HG03103 (cell line): ENCODE data around the gene USP38.
"Not testable (repeated sequence)": the region's sequence is repeated elsewhere in the genome, so short reads cannot be mapped to it uniquely, and the experiment has no call there.

Experiments
- ATAC-seq: cut with Tn5 transposase; IDR thresholded peaks from one replicate; pipeline ENCODE4 v1.9.1; 2021; ENCODE audit warnings: low read depth; ENCODE audit not compliant: unreplicated experiment

The USP38 gene, protein sequence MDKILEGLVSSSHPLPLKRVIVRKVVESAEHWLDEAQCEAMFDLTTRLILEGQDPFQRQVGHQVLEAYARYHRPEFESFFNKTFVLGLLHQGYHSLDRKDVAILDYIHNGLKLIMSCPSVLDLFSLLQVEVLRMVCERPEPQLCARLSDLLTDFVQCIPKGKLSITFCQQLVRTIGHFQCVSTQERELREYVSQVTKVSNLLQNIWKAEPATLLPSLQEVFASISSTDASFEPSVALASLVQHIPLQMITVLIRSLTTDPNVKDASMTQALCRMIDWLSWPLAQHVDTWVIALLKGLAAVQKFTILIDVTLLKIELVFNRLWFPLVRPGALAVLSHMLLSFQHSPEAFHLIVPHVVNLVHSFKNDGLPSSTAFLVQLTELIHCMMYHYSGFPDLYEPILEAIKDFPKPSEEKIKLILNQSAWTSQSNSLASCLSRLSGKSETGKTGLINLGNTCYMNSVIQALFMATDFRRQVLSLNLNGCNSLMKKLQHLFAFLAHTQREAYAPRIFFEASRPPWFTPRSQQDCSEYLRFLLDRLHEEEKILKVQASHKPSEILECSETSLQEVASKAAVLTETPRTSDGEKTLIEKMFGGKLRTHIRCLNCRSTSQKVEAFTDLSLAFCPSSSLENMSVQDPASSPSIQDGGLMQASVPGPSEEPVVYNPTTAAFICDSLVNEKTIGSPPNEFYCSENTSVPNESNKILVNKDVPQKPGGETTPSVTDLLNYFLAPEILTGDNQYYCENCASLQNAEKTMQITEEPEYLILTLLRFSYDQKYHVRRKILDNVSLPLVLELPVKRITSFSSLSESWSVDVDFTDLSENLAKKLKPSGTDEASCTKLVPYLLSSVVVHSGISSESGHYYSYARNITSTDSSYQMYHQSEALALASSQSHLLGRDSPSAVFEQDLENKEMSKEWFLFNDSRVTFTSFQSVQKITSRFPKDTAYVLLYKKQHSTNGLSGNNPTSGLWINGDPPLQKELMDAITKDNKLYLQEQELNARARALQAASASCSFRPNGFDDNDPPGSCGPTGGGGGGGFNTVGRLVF

DNA sequence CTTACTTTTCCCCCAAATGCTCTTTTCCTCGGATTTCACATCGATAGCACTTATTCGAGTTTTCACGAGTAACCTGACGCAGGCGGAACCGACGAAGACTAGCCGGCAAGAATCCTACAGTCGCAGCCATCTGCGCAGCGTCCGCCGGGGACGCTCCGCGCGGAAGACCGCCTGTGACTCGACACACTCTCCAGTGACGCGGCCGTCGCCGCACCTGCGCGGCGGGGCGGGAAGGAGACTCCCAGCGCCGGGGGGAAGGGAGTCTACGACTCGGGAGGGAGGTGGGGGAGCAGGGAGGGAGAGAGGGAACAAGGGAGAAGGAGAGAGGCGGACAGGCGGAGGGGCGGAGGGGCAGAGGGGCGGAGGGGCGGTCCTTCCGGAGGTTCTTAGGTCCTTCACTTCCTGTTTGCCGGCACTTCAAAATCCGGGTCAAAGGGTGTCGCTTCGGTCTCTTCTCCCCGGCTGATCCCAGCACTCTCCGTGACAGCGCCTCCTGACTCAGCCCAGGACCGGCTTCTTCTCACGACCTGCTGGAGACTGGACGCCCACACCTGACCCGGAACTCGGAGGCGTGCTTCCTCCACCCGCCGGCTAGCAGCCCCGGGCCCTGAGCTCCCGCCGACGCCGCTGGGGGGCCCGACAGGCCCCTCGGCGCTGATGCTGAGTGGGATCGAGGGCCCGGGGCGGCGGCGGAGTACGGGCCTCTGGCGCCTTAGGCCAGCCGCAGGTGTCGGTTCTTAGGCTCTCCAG is at the start of gene USP38:
Gene USP38 (plus strand): TSS at position 415 of the 750 bp plus-strand sequence. CDS start 534 bp downstream, outside the sequence.
- peak; percentile 64 for ATAC-seq

GRCh38 chr4:143135358-143135757 is 49.4 kb upstream of the USP38 start:
- no peak for ATAC-seq

GRCh38 chr4:143140696-143141095 is 44.0 kb upstream of the USP38 start:
- ATAC-seq, result no peak

- ATAC-seq, result no peak
Observed at GRCh38 chr4:143148521-143148920, 36.2 kb upstream of the USP38 start.

GRCh38 chr4:143156853-143157252 is 27.9 kb upstream of the USP38 start:
- ATAC-seq, result no peak

GRCh38 chr4:143163614-143164013 is 21.1 kb upstream of the USP38 start:
- no peak for ATAC-seq

DNA sequence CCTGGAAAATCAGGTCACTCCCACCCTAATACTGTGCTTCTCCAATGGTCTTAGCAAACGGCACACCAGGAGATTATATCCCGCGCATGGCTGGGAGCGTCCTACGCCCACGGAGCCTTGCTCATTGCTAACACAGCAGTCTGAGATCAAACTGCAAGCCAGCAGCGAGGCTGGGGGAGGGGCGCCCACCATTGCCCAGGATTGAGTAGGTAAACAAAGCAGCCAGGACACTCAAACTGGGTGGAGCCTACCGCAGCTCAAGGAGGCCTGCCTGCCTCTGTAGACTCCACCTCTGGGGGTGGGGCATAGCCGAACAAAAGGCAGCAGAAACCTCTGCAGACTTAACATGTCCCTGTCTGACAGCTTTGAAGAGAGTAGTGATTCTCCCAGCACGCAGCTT is 18.0 kb upstream of the USP38 start:
- ATAC-seq, result not testable (repeated sequence)

- no peak for ATAC-seq
Observed at GRCh38 chr4:143178923-143179322, 5.8 kb upstream of the USP38 start.

DNA sequence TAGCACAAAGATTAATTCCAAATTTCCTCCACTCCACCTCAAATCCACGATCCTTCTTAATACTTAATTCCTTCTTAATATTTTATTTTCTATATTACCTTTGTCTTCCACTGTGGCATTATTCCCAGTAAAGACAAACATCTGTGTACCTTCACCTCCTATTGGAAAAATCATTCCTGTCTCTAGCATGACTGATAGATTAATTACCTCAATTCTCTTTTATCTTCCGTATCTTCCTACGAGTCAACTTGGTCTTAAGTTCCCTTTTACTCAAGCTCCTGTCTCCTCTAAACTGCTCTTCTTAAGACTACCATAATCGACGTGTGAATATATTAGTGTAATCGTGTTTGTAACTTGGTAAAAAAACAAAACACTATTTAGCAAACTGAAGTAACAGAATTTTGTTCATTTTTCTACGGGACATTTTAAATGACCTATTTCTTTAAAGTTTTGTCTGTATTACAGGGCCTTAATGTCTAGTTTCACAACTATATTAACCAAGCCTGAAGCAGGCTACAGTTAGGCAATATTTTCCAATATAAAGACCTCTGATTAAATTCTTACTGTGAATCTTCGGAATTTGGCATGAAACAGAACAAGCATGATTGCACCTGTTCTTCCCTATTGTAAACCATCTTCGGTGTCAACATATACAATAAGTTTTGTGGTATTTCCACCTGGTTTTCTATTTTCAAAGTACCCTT is 1.1 kb upstream of the USP38 start:
- ATAC-seq, result no peak

DNA sequence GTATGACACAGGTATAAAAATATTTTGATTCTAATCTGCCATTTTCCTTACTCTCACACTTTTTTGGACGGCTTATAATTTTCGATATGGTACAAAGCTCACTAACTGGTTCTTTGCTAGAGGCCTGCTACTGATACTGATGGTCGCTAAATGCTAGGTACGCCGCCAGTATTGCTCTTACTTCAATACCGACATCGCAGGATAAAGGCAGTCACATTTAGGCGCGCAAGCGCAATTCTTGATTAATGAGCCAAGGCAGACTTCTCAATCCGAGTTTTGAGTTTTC is 557 bp upstream of the USP38 start:
- ATAC-seq, result peak; percentile 20

DNA sequence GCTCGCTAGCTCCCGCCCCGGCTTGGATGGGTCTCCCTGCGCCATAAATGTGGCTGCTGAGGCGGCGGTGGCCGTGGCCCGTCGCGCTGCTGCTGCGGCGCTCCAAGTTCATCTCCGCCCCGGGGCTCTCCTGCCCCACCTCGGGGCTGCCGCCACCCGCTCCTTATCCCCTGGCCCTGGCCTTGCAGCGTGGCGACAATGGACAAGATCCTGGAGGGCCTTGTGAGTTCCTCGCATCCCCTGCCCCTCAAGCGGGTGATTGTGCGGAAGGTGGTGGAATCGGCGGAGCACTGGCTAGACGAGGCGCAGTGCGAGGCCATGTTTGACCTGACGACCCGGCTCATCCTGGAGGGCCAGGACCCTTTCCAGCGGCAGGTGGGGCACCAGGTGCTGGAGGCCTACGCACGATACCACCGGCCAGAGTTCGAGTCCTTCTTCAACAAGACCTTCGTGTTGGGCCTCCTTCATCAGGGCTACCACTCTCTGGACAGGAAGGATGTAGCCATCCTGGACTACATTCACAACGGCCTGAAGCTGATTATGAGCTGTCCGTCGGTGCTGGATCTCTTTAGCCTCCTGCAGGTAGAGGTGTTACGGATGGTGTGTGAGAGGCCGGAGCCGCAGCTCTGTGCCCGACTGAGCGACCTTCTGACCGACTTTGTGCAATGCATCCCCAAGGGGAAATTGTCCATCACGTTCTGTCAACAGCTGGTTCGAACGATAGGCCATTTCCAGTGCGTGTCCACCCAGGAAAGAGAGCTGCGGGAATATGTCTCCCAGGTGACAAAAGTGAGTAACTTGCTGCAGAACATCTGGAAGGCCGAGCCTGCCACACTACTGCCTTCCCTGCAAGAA is 763 bp downstream of the USP38 start:
- ATAC-seq, result peak; percentile 20

DNA sequence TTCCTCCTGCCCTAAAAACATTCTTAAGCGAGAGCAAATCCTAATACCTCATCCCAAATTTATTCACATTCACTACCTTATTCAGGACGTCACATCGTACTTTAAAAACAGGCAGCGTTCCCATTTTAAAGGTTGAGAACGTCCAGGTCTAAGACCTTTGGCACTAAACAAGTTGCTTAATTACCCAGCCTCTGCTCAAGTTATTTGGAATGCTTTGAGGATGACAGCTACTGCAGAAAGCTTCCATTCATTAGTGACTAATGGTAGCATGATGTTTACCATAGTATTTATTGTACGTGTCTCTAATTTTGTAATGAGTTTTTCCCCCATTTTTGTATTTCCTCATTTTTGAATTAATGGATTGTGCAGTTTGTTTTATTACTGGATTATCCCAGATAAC is 1.5 kb downstream of the USP38 start:
- no peak for ATAC-seq

- no peak for ATAC-seq
Observed at GRCh38 chr4:143186649-143187048, 1.9 kb downstream of the USP38 start.

DNA sequence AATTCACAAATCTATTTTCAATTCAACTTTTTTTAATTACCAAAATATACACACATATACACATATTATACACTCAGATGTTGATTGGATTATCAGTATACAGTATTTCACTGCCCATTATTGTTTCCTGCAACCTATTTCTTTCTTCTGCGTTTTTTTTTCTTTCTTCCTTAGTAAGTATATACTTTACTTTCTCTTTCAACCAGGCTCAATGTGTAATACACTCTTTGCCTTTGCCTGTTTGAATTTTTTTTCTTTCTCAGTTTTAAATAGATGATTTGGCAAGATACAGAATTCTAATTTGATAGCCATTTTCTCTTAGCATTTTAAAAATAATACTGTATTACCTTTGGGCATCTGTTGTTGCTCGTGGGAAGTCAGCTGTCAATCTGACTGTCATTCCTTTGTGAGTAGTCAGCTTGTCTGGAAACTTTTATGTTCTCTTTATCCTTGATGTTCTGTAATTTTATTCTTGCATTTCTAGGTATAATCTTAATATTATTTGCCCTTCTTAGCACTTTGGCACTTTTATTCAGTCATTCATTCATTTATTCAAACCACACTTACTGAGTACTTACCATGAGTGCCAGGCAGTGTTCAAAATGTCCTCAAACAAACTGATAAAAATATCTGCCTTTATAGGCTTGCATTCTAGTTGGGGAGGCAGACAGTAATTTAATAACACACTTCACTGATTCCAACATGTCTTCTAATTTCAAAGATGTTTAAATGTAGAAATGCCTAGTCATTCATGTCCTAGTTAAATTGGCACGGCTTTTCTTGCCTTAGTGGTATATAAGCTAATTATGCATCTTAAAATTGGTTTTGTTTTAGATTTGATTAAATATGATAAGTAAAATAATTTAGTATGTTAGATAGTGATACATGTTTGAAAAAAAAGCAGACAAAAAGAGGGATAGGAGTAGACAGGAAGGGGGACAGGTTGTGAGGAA is 3.7 kb downstream of the USP38 start:
- no peak for ATAC-seq

- no peak for ATAC-seq
Observed at GRCh38 chr4:143189528-143189927, 4.8 kb downstream of the USP38 start.

GRCh38 chr4:143195581-143195980 is 10.9 kb downstream of the USP38 start:
- ATAC-seq, result no peak

DNA sequence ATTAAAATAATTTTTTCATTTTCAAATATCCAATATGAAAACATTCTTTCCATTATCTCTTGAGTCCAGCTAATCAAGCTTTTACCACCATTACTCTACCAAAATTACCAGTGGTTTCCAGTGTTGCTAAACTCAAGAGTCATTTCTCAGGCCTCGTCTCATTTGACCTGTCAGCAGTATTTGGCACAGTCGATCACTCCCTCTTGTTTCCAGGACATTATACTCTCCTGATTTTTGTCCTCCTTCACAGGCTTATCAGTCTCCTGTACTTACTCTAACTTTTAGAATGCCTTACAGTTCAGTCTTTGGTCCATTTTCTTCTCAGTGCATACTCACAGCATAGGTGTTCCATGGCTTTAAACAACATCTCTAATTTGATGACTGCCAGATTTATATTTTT is 11.6 kb downstream of the USP38 start:
- no peak for ATAC-seq

- no peak for ATAC-seq
Observed at GRCh38 chr4:143199503-143199902, 14.8 kb downstream of the USP38 start.
